GM04504 (cell line): ENCODE data around the gene AXIN1.
"Not testable (repeated sequence)": the region's sequence is repeated elsewhere in the genome, so short reads cannot be mapped to it uniquely, and the experiment has no call there.

Experiments
- DNase-seq: peaks from one replicate; pipeline ENCODE4 v3.0.0-alpha.2; 2012; ENCODE audit warnings: low read depth

Gene AXIN1

DNA sequence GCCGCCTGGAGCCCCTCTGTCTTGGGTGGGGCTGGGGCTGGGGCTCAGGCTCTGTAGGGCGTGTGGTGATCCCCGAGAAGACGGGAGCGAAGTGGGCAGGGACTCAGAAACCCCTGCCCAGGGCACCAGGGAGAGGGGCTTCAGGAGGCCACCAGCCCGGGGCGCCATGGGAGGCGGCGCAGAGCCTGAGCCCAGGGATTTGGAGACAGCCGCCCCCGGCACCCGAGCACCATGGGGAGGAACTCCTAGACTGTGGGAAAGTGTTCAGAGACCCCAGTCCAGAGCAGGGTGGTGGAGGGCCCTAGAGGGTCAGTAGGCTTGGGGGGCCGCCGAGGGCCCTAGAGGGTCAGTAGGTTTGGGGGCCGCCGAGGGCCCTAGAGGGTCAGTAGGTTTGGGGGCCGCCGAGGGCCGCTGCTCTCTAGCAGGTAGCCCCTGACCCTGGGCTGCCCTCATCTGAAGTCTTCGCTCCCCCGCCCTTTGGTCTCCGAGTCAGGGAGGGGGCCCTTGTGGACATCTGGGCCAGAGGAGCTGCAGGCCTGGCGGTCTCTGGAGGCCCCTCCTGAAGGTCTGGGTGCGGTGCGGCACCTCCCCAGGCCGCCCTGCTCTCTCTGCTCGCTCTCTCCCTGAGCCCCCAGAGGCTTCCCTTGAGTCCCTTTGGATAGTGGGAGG lies 71.4 kb downstream of the AXIN1 start:
- DNase-seq: no peak

DNA sequence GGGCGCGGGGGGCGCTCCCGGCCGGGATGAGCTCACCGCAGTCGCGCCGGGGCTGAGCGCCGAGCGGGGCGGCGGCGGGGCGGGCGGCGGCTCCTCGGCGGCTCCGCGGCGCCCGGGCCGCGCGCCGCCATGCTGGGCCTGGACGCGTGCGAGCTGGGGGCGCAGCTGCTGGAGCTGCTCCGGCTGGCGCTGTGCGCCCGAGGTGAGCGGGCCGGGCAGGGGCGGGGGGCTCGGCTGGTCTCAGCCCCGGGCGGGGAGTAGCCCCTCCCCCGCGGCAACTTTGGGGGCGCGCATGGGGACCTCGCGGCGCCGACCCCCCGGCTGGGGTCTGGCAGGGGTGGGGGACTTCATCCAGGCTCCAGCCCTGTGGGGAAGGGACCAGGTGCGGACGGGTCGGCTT lies 72.0 kb downstream of the AXIN1 start, which contains the start of gene ARHGDIG:
Gene ARHGDIG (plus strand): TSS at position 40 of the 400 bp plus-strand sequence. CDS start 90 bp downstream, at position 130.
- no peak for DNase-seq

DNA sequence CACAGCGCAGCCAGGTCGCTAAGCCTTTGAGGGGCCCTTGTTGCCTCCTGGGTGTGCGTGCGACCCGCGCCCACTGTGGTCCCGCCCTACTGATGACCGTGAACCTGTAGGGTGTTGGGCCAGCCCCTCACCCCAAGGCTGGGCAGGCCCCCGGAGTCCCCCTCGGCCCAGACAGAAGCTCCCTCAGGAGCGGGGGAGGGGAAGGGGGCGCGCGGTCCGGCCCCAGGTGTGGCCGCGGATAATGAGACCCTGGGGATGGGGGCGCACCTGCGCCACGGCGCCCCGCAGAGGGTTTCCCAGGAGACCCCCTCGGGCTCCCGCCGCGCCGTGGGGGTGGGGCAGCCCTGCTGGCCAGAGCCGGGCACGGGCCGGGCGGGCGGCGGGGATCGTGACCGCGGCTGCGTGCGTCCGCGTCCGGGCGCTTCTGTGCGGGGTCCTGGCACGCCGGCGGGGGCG lies 72.5 kb downstream of the AXIN1 start:
- no peak for DNase-seq

DNA sequence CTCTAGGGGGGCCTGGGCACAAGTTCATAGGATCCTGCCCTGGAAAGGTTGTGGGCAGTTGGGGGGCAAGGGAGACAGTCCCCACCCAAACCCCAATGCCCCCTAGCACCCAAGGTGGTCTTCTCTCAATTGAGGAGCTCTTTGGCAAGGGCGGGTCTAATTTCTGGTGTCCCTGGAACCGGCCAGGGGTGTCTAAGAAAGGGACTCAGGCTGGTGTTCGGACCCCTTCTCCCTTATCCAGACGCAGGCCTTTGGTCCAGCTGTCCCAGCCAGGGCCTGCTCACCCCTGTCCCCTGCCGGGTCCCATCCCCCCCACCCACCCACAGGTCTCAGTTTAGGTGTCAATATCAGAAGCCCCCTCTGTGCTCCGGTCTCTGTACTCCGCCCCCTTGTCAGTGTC lies 73.0 kb downstream of the AXIN1 start:
- no peak for DNase-seq

DNA sequence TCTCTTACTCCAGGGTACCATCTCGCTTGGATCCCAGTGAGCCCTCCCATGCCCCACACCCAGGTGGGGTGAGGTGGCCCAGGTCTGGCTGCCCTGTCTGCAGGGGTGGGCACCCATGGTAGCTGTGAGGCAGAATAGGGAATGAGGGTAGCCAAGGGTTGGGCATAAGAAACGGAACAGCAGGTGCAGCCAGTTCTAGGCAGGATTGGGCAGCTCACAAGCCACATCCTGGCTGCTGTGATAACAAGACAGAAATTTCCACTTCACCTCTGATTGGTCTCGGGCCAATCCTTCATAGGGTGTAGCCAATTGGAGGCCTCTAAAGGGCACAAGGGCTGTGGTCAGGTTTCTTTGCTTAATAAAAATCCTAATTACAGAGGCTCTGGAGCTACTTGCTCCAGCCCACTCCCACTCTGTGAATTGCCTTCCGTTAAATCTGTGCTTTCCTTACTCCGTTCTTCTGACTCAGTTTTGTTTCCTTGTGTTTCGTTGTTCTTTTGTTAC lies 73.6 kb downstream of the AXIN1 start:
- no peak for DNase-seq

DNA sequence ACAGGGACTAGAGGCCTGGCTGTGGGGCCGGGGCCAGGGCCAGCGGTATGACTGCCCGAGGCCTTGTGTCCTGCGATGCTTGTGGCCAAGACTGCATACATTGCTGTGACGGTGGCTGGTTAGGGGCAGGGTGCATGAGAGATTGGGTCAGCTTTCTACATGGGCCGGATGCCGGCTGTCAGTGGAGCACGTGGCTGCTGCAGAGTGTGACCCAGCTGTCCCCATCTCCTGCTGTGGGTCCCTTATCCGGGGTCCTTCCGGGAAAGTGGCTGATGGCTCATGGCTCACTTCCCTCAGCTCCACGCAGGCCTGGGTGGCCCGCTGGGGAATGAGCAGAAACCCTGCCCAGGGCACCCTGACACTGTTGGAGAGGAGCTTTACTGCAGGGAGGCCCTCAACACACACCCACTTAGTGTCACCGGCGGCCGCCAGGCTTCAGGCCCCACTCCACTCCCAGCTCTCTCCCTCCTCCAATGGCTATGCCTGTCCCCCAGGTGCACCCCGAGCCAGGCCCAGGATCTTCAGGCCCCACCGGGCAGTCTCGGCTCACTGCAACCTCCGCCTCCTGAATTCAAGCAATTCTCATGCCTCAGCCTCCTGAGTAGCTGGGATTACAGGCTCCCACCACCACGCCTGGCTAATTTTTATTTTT lies 76.0 kb downstream of the AXIN1 start:
- no peak for DNase-seq

DNA sequence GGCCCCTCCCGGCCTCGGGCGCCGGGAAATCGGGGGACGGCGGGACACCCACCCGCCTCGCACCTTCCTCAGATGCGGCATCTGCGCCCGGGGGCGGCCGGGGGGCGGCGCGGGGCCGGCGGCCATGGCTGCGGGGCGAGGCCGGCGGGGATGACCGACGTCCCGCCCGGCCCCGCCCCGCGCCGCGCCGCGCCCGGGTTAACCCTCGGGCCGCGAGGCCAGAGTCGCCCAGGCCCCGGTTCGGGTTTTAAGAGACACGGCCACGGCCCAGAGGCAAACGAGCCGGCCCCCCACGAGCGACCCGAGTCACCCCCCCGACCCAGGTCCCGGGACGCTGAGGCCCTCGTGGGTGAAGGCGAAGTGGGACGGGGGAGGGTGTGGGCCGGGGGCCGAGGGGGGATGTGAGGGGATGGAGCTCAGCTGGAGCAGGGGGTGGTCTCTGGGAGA lies 76.7 kb downstream of the AXIN1 start, which contains the start of gene RGS11:
Gene RGS11 (minus strand): TSS at position 159 of the 447 bp plus-strand sequence. CDS start 33 bp downstream, at position 126.
- DNase-seq: no peak

DNA sequence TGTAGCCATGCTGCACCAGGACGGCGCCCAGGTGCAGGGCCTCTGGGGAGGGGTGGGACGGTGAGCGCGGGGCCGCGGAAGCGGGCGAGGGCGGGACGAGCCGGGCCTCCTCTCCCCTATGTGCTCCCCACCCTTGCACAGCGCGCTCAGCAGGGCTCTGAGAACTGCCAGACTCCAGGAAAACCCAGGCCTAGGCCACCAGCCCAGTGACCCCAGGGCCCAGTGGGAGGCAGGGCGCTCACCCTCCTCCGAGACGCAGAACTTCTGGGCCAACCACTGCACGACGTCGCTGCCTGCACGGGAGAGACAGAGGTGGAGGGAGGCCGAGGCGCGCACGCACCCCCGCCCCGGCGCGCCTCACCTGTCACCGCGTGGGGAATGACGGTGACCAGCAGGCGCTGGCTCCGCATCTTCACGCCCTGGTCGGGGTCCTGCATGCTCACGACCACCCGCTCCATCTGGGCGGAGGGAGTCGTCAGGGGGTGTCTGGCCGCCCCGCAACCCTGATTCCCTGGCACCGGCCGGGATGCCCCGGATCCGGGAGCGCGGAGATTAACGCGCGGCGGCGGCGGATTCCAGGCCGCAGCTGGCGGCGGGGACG lies 77.4 kb downstream of the AXIN1 start:
- no peak for DNase-seq

DNA sequence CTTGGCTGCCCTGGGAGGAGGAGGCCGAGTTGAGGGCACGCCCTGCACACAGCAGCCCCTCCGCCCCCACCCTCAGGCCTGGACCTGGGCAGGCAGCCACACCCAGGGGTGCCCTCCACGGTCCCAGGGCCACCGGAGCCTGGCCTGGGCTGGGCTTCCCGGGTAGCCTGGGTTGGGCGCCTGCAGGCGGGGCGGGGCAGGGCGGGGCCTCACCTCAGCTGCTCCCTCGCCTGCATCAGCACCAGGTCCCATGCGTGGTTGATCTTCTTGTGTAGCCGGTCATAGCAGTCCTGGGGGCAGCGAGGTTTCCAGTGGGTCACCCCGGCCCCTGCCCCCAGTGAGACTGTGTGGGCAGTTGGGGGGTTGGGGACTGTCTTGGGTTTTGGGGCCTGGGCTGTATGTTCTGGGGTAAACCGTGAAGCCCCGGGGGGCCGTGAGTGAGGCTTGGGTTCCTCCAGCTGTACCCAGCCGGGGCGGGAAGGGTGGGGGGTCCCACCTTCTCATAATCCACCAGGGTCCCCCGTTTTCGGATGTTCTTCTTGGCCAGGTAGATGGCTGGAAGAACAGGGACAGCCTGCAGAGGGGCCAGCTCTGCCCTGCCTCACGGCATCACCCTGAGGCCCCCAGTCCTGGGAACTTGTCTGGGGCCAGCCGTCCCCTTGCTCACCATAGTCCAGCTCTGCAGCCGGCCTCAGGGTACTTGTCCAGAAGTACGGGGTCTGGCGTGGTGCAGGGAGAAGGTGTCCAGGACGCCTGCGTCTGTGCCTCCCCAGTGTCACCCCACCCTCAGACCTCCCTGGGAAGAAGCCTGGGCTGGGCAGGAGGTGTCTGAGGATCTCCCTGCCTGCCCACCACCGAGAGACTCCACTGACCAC lies 78.7 kb downstream of the AXIN1 start:
- DNase-seq: no peak

DNA sequence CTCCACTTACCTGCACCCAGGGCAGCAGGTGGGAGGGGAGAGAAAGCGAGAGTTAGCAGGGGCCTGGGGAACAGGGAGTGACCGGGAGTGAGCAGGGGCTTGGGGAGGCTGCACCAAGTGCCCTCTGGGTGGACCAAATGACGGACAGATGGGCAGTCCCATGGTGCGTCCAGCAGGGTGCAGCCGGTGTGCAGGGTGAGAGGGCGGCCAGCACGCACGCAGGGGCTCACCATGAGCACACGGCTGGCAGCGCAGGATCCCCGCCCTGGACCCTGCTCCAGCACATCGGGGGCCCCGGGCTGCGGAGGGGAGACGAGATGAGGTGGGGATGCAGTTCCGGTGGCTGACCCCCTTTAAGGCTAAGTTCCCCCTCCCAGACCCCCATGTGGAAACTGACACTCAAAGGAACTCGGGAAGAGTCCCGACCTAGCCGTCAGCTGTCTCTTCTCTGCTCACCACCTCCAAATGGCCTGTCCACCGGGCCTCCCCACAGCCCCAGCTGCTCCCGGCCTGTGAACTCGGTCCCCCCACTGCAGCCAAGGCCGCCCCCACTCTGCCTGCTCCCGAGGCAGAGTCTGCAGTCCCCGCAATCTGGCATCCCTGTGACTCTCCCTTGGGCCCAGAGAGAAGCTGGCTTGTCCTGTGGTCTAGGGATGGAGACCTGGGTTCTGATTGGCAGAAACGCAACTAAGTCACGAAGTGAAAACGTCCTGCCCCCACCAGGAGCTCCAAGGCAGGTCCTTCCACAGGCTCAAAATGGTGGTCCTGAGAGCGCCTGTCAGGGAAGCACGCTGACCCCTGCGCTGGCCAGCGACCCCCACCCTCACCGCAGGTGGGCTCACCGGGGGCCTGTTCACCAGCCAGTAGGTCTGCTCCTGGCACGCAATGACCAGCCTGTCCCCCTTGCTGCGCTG lies 79.6 kb downstream of the AXIN1 start:
- DNase-seq: no peak

DNA sequence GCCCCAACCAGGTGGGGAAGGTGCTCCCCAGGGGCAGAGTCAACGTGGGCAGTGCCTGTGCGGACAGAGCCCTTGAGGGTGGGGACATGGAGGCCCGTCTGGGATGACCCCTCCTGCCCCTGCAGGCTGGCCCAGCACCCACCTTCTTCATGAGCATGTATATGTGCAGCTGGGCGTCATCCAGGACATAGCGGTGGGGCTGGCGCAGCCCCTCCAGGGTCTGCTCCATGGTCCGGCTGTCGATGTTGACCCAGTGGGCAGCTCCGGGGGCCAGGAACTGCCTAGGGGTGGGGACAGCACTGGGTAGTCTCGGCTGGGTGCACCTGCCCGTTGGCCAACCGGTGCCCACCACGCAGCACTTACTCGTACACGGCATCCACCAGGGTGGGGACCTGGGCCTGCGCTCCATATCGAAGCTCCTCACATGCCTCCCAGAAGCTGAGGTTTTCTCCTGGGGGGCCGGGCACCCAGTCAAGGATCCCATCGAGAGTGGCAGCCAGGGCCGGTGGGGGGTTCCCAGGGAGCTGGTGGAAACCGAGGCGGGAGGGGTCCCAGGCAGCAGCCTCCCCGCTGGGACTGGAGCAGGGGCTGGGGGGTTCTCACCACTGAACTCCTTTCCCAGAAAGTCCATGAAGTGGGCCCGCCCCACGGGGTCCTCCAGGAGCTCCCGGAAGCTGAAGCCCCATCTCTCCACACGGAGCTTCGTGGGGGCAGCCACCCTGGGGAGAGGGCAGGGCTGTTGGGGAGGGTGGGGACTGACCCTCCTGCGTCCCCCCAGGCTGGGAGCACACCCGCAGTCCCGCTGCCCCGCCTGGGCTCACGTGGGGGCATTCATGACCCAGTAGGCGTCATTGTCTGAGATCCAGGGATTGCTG lies 81.9 kb downstream of the AXIN1 start:
- no peak for DNase-seq

DNA sequence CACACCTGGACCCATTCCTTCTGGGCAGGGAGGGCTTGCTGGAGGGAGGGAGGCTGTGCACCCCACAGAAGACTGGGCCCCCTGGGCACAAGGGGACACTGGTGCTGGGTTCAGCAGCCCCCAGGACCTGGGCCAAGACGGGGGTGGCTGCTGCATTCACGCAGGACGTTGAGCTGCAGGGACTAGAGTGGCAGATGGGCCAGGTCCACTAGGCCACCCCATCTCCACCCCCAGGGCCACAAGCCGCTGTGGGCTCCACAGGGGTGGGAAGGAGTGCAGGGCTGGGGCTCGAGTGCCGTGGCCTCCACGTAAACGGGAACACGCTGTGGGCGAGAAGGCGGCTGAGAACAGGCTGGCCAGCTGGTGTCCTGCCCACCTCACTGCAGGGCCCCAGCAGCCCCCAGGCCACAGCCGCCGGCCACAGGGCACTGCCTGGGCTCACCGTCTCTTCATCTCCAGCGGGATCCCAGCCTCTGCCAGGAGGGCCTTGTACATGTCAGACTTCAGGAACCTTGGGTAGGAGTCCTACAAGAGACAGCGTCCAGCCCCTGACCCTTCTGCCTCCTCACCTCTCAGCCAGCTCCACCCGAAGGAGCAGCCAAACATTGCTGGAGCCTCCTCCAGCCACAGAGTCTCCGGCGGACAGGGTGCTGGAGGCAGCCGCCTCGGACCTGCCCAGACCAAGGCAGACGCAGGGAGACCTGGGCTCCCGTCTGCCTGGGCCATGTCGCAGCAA lies 83.3 kb downstream of the AXIN1 start:
- no peak for DNase-seq

DNA sequence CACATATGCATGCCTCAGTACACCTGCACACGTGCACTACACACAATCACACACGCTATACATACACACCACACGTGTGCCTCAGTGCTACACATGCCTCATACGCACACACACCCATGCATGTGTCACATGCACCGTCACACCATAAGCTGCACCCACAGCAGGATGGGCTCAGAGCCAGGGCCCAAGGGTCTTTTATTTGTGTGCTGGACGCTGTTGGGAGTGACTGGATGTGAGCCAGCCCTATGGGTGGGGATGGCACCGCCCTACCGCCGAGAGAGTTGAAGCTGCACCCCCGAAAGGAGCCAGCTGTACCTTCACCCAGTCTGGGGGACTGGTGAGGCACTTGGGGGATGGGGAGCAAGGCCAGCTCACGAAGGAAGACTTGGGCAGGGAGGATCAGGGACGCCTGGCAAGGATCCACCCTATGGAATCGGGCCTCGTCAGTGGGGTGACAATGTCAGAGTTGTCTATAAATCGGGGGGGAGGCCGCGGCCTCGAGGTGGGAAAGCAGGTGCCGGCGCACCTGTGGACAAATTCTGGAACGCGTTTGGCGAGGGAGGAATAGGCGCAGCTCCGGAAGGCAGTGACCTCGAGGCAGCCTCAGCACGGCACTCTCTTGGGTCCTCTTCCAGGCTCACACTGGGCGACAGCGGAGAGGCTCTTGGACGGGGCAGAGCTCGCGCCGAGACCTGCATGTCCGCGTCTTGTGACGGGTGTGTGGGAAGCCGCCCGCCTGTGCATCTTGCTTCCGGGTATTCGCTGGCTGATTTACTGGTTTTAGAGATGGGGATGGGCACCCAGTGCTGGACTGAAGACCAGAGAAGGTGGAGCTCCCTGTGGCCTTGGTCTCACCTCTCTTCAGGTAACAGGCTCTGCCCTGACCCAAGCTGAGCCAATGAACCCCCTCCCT lies 84.1 kb downstream of the AXIN1 start:
- no peak for DNase-seq

DNA sequence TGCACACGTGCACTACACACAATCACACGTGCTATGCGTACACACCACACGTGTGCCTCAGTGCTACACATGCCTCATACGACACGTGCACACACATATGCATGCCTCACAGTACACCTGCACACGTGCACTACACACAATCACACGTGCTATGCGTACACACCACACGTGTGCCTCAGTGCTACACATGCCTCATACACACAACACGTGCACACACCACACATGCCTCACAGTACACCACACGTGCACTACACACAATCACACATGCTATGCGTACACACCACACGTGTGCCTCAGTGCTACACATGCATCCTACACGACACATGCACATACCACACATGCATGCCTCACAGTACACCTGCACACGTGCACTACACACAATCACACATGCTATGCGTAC lies 85.0 kb downstream of the AXIN1 start:
- DNase-seq: not testable (repeated sequence)

DNA sequence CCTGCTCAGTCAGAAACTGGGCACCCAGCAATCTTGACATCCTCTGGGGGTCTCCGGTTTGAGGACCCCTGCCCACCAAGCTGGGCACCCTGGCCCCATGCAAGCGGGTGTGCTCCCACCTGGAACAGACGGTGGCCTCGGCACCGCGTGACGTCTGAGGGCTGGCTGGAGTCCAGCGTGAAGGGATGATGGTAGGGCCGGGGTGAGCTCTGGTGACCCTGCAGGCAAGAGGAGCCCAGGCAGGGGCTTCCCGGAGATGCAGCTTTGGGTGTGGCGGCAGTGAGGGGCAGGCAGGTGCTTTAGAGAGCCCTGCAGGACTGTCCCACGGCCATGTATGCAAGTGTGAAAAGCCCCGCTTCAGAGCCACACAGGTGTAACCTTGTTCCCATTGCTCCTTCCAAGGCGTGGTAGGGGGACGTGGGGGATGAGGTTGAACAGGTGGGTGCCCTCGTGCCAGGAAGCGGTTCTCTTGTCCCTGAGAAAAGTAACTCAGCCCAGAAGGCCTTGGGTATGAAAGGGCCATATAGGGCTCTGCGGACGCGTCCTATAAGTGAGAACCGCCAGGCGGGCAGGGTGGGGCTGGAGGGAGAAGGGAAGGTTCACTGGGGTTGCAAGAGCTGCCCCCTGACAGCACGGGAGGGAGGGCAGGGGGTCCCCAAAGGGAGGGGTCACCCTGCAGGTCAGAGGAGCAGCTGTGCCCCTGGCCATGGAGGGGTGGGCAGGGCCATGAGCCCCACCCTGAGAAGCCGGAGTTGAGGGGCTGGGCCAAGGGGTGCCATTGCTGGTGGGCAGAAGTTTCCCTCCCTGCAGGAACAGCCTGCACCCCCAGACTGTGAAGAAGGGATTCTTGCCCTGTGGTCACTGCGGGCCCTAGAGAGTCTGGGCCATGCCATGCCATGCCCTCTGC lies 86.0 kb downstream of the AXIN1 start:
- no peak for DNase-seq

DNA sequence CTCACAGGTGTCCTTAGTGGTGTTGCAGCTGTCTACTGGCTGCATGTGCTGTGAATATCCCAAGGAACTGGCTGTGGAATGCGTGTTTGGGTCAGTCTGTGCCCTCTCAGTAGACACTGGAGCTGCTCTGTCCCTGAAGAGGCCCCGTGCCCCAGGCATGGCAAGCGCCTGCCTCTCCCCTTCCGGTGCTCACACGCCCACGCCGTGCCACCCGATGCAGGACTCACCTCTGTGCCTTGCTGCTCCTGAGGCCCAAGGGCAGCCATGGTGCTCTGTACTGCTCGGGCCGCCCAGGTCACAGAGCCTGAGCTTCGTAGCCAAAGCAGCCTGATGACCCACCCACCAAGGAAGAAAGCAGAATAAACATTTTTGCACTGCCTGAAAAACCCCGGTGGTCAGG lies 86.8 kb downstream of the AXIN1 start:
- DNase-seq: no peak

DNA sequence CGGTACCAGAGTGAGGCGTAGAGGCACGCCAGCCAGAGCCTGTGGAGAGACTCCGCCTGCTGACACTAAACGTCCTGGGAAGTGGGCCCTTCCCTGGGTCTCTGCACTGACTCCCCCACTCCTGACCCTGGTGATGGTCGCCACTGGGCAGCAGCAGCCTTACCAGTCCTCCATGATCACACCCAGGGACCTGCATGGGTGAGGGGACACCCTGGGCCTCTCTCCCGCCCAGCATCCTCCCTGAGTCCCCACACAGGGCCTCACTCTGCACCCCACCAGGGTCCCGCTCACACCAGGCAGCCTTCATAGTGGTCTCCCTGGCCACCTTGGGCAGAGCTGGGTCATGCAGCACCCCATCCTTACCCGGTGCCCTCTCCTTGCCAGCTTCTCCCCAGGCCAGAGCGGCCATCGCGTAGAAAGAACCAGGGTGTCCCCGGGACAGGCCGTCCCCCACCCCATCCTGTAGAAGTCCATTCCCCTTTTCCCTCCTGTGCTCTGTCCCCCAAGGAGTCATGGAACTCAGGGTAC lies 87.5 kb downstream of the AXIN1 start:
- DNase-seq: no peak
